Loucy (cell line): ENCODE results near the gene GALR2.
A peak's percentile ranks its signal among the peaks of the same experiment; 100 is the strongest.

Source experiments
- H2AFZ ChIP-seq: fragments of 200-600 bp; sonication (generic); 2 replicates; pipeline ENCODE4 v1.6.0; 2016; ENCODE audit warnings: antibody characterized with exemption, mild to moderate bottlenecking, low read length, moderate library complexity
- H3F3A ChIP-seq: fragments of 200-600 bp; 2 replicates; pipeline ENCODE4 v1.6.0; 2016; ENCODE audit warnings: antibody characterized with exemption, low read depth, mild to moderate bottlenecking
- H3K27me3 ChIP-seq: fragments of 200-600 bp; sonication (generic); 2 replicates; pipeline ENCODE4 v1.6.1; 2014; ENCODE audit warnings: low read length, mild to moderate bottlenecking; ENCODE audit not compliant: insufficient read depth, poor library complexity, severe bottlenecking
- H3K36me3 ChIP-seq: fragments of 200-600 bp; sonication (generic); 2 replicates; pipeline ENCODE4 v1.6.1; 2016; ENCODE audit warnings: low read length; ENCODE audit not compliant: insufficient read depth
- H3K4me1 ChIP-seq: fragments of 200-600 bp; sonication (generic); 2 replicates; pipeline ENCODE4 v1.5.1; 2014; ENCODE audit warnings: low read length, mild to moderate bottlenecking; ENCODE audit not compliant: insufficient read depth, poor library complexity, severe bottlenecking
- H3K4me2 ChIP-seq: fragments of 200-600 bp; sonication (generic); 2 replicates; pipeline ENCODE4 v1.6.0; 2014; ENCODE audit warnings: antibody characterized with exemption, low read length, low read depth, mild to moderate bottlenecking; ENCODE audit not compliant: poor library complexity, severe bottlenecking
- H3K4me3 ChIP-seq: fragments of 200-600 bp; sonication (generic); 2 replicates; pipeline ENCODE4 v1.5.1; 2014; ENCODE audit warnings: low read length, mild to moderate bottlenecking, mixed read lengths; ENCODE audit not compliant: poor library complexity, severe bottlenecking
- H3K79me2 ChIP-seq: fragments of 200-600 bp; sonication (generic); 2 replicates; pipeline ENCODE4 v1.6.1; 2014; ENCODE audit warnings: low read length; ENCODE audit not compliant: insufficient read depth
- H3K9ac ChIP-seq: fragments of 200-600 bp; sonication (generic); 2 replicates; pipeline ENCODE4 v1.6.0; 2014; ENCODE audit warnings: mild to moderate bottlenecking, low read depth, low read length, moderate library complexity; ENCODE audit not compliant: poor library complexity, severe bottlenecking
- H3K9me2 ChIP-seq: fragments of 200-600 bp; sonication (generic); replicated peaks from 2 replicates; pipeline ENCODE4 v1.6.1; 2016; ENCODE audit warnings: low read depth, low read length, mixed read lengths
- H3K9me3 ChIP-seq: fragments of 200-600 bp; sonication (generic); 2 replicates; pipeline ENCODE4 v1.6.1; 2014; ENCODE audit warnings: mild to moderate bottlenecking, antibody characterized with exemption, low read length, low read depth; ENCODE audit not compliant: insufficient read depth
- H4K20me1 ChIP-seq: fragments of 200-600 bp; sonication (generic); 2 replicates; pipeline ENCODE4 v1.6.0; 2014; ENCODE audit warnings: antibody characterized with exemption, low read length, mild to moderate bottlenecking; ENCODE audit not compliant: insufficient read depth, poor library complexity, severe bottlenecking
- CTCF ChIP-seq: fragments of 200-600 bp; sonication (generic); conservative IDR thresholded peaks from 2 replicates; pipeline ENCODE4 v1.5.1; 2014; ENCODE audit warnings: mild to moderate bottlenecking, antibody characterized with exemption, low read length
- EZH2phosphoT487 ChIP-seq: fragments of 200-600 bp; IDR thresholded peaks from 2 replicates; pipeline ENCODE4 v1.6.1; 2018; ENCODE audit warnings: antibody characterized with exemption, mild to moderate bottlenecking, moderate library complexity, borderline replicate concordance

GALR2 gene

GRCh38 chr17:76086384-76086783, 11.8 kb downstream of the GALR2 start:
- no peaks in the 10 kb centered on the region for H3K9me2 ChIP-seq
- H2AFZ ChIP-seq: no peak overlapping the region
- H3K9me3 ChIP-seq: no peaks in the 10 kb centered on the region
- H3K4me3 ChIP-seq: no peak overlapping the region
- H3K27me3 ChIP-seq: no peaks in the 10 kb centered on the region
- H4K20me1 ChIP-seq: no peaks in the 10 kb centered on the region
- no peaks in the 10 kb centered on the region for H3K4me1 ChIP-seq
- no peaks in the 10 kb centered on the region for H3F3A ChIP-seq
- peaks cover 75% of the 10 kb centered on the region; the same call in 1 of the 2 replicates for H3K36me3 ChIP-seq
- H3K79me2 ChIP-seq: no peaks in the 10 kb centered on the region
- H3K9ac ChIP-seq: no peak overlapping the region
- no peak for TF ChIP-seq EZH2phosphoT487
- no peak for TF ChIP-seq CTCF
- H3K4me2 ChIP-seq: no peak overlapping the region

GRCh38 chr17:76087531-76087930, 12.9 kb downstream of the GALR2 start:
- Histone ChIP-seq H3F3A (no peaks in the 10 kb centered on the region), H4K20me1 (no peaks in the 10 kb centered on the region), H3K4me1 (no peaks in the 10 kb centered on the region), H2AFZ (no peak overlapping the region), H3K9me2 (no peaks in the 10 kb centered on the region), H3K4me3 (no peak overlapping the region), H3K9ac (no peak overlapping the region), H3K36me3 (peaks cover 78% of the 10 kb centered on the region; the same call in 1 of the 2 replicates), H3K79me2 (no peaks in the 10 kb centered on the region), H3K9me3 (no peaks in the 10 kb centered on the region), H3K4me2 (no peak overlapping the region), H3K27me3 (no peaks in the 10 kb centered on the region)
- no peak for TF ChIP-seq CTCF
- no peak for TF ChIP-seq EZH2phosphoT487

DNA sequence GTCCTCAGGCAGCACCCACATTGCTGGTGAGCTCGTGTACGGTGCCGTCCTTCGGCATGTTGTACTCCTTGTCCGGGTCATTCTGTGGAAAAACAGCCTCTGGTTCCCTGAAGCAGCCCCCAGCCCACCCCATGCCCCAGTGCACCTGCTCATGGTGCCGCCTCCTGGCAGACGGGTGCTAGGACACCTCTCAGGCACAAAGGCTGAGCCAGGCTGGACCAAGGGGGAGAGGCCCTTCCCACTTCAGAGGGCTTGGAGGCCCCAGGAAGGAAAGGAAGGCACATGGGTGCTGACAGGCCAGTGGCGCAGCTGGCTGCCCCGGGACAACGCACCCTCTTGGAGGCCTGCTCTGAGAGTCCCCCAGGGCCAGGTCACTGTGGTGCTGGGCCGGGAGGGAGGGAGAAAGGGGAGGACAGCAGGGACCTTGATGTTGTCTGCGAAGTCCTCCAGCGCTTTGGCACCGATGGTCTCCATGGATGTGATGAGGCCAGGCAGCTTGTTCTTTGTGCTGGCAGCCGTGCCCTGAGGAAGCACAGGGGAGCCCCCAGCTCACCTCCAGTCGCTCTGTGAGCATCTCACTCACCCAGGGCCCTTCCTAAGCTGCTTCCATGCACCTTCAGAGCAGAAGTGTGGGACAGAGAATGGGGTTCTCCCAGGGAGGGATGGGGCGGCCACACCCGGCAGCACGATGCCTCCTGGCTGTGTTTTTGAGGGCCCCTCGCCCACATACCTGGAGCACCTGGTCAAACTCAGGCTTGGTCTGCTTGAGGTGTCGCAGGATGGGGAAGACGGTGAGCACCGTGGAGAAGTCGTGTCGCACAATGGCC, 13.7 kb downstream of the GALR2 start:
- H3K79me2 ChIP-seq: no peaks in the 10 kb centered on the region
- H3K4me1 ChIP-seq: no peaks in the 10 kb centered on the region
- no peaks in the 10 kb centered on the region for H3K9me3 ChIP-seq
- no peaks in the 10 kb centered on the region for H4K20me1 ChIP-seq
- H3K36me3 ChIP-seq: peaks cover 73% of the 10 kb centered on the region; the same call in 1 of the 2 replicates
- H2AFZ ChIP-seq: no peak overlapping the region
- no peak overlapping the region for H3K4me3 ChIP-seq
- no peak overlapping the region for H3K4me2 ChIP-seq
- H3K9me2 ChIP-seq: no peaks in the 10 kb centered on the region
- no peaks in the 10 kb centered on the region for H3F3A ChIP-seq
- H3K9ac ChIP-seq: no peak overlapping the region
- no peak for TF ChIP-seq EZH2phosphoT487
- peak; percentile 29; the same call in 1 of the 2 replicates for TF ChIP-seq CTCF
- no peaks in the 10 kb centered on the region for H3K27me3 ChIP-seq
